22Rv1 (cell line): Measurements from ENCODE around the gene PLSCR5.

Source experiments
- H3K27ac ChIP-seq: fragments of 450-650 bp; 2 replicates; pipeline ENCODE4 v1.5.1; 2017
- ZFX ChIP-seq: fragments of 450-650 bp; IDR thresholded peaks from 2 replicates; pipeline ENCODE4 v1.6.1; 2017; ENCODE audit warnings: antibody characterized with exemption, borderline replicate concordance
- TF ChIP-seq, protein P1 (sequence below): fragments of 450-650 bp; IDR thresholded peaks from 2 replicates; pipeline ENCODE4 v1.5.1; 2017; ENCODE audit warnings: mild to moderate bottlenecking

Gene PLSCR5

DNA sequence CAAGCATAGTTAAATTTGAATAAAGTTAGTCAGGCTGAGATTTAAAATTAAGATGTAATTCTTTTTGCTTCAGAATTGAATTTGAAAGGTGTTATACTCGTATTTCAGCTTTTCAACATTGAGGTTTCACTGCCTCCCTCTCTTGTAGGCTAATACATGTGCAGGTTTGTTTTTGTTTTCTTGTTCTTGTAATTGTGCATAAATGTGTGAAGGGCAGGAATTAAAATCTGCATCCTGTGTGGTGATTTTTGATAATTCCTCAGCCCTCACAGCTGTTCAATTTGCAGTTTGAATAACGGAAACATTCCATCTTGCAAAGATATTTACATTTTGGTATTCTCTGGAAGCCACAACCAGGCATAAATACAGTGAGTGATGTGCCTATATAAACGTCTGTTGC is 35.8 kb downstream of the PLSCR5 start:
- H3K27ac ChIP-seq = no peak overlapping the region
- TF ChIP-seq ZFX = no peak
- TF ChIP-seq, protein P1, sequence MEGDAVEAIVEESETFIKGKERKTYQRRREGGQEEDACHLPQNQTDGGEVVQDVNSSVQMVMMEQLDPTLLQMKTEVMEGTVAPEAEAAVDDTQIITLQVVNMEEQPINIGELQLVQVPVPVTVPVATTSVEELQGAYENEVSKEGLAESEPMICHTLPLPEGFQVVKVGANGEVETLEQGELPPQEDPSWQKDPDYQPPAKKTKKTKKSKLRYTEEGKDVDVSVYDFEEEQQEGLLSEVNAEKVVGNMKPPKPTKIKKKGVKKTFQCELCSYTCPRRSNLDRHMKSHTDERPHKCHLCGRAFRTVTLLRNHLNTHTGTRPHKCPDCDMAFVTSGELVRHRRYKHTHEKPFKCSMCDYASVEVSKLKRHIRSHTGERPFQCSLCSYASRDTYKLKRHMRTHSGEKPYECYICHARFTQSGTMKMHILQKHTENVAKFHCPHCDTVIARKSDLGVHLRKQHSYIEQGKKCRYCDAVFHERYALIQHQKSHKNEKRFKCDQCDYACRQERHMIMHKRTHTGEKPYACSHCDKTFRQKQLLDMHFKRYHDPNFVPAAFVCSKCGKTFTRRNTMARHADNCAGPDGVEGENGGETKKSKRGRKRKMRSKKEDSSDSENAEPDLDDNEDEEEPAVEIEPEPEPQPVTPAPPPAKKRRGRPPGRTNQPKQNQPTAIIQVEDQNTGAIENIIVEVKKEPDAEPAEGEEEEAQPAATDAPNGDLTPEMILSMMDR = no peak

DNA sequence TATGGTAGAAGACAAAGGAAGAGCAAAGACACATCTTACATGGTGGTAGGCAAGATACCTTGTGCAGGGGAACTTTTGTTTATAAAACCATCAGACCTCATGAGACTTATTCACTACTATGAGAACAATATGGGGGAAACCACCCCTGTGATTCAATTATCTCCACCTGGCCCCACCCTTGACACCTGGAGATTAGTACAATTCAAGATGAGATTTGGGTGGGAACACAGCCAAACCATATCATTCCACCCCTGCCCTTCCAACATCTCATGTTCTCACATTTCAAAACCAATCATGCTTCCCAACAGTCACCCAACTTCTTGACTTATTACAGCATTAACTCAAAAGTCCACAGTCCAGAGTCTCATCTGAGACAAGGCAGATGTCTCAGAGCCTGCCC is 39.0 kb downstream of the PLSCR5 start:
- TF ChIP-seq, protein P1 = no peak
- TF ChIP-seq ZFX = no peak
- no peak overlapping the region for H3K27ac ChIP-seq

DNA sequence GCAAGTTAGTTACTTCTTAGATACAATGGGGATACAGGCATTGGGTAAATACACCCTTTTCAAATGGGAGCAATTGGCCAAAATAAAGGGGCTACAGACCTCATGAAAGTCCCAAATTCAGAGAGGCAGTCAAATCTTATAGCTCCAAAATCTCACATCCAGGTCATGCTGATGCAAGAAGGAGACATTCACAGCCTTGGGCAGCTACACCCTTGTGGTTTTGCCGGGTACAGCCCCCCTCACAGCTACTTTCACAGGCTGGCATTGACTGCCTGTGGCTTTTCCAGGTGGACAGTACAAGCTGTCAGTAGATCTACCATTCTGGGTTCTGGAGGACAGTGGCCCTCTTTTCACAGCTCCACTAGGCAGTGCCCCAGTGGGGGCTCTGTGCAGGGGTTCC is 43.3 kb downstream of the PLSCR5 start:
- TF ChIP-seq, protein P1 = no peak
- no peak overlapping the region for H3K27ac ChIP-seq

DNA sequence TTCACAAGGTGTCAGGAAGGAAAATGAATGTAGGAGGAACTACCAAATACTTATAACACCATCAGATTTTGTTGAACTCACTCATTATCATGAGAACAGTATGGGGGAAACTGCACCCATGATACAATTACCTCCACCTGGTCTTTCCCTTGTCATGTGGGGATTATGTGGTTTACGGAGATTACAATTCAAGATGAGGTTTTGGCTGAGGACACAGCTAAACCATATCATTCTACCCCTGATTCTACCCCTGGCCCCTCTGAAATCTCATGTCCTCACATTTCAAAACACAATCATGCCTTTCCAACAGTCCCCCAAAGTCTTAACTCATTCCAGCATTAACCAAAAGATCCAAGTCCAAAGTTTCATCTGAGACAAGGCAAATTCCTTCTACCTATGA is 43.7 kb downstream of the PLSCR5 start:
- no peak for TF ChIP-seq ZFX
- TF ChIP-seq, protein P1 = no peak
- H3K27ac ChIP-seq = no peak overlapping the region

DNA sequence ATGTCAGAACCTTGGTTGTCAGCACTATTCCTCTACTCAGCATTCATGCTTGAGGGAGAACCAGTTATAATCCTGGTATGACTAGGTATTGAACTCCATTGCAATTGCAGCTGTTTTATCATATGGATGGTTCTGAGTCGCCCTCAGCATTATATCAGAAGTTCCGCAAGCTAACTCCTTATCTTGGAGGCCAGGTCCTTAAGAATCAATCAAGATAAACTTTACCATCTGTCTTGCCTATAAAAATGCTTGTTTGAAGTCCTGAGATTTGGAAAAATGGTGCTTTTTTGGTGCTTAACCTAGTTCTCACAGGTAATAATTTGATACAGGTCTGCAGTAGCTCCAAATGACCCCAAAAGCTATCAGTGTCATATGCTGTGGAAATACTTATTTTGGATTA is 44.5 kb downstream of the PLSCR5 start:
- TF ChIP-seq, protein P1 = no peak
- no peak for TF ChIP-seq ZFX
- no peak overlapping the region for H3K27ac ChIP-seq

DNA sequence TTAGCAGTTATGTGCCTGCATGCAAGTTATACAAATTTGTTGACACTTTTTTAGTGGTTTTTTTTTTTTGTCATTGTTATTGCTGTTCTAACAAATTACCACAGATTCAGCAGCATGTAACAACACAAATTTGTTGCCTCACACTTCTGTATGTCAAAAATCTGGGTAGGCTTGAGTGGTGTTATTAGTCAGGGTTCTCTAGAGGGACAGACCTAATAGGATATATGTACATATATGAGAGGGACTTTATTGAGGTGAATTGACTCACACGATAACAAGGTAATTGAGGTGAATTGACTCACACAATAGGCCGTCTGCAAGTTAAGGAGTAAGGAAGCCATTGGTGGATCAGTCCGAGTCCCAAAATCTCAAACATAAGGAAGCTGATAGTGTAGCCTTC is 45.8 kb downstream of the PLSCR5 start:
- H3K27ac ChIP-seq = no peak overlapping the region
- TF ChIP-seq ZFX = no peak
- TF ChIP-seq, protein P1 = no peak

DNA sequence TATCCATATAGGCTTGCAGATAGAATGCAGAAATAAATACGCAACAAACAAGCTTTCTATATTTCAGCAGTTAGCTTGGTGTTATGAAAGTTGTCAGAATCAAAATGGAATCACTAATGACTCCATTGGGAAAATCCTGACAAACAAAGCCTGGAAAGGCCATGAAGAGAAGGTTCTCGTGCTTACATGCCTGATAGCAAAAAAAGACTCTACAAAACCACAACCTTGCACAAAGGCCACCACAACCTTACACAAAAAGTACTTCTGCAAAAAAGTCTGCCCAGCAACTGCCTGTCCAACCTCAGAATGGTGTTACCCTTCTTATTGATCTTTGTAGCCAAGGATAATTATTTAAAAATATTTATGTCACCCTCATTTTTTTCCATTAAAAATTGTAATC is 46.4 kb downstream of the PLSCR5 start:
- no peak overlapping the region for H3K27ac ChIP-seq
- TF ChIP-seq, protein P1 = no peak
- no peak for TF ChIP-seq ZFX
